Common myeloid progenitor, CD34-positive (primary cell): ENCODE measurements around the gene SPAG6.

Experiments used
- CTCF ChIA-PET: fragments of 350-600 bp; sonication (Branson Sonifier 250); formaldehyde crosslinking; loops from one replicate; lab custom pipeline; 2021; ENCODE audit warnings: antibody characterized with exemption; lab: Charles Lee
- POLR2A ChIA-PET: fragments of 350-600 bp; sonication (Branson Sonifier 250); formaldehyde crosslinking; loops from one replicate; lab custom pipeline; 2021; ENCODE audit warnings: antibody characterized with exemption; lab: Charles Lee
- DNase-seq, 3 donors: peaks; one replicate each; pipeline versions ENCODE4 v3.0.0 to v3.0.0-alpha.2; 2013
- H3K27ac ChIP-seq, 2 experiments: 1 replicate in 1 of 2; 2 replicates in 1 of 2; pipeline ENCODE4 v1.7.0; 2013; ENCODE audit warnings: inconsistent platforms in 2 of 2, low read length in 2 of 2, mild to moderate bottlenecking in 2 of 2, low read depth in 1 of 2, moderate library complexity in 1 of 2; ENCODE audit not compliant: severe bottlenecking in 2 of 2, insufficient read depth in 1 of 2, poor library complexity in 1 of 2
- H3K27me3 ChIP-seq, 5 experiments: replicated peaks in 2 of 5; 1 replicate in 3 of 5; 2 replicates in 2 of 5; pipeline versions ENCODE4 v1.6.1 to v1.7.0; 2013; ENCODE audit warnings: low read length in 4 of 5, mild to moderate bottlenecking in 2 of 5, moderate library complexity in 2 of 5, inconsistent platforms in 1 of 5; ENCODE audit not compliant: insufficient read depth in 5 of 5, control insufficient read depth in 4 of 5
- H3K36me3 ChIP-seq, 4 experiments: 1 replicate in 2 of 4; 2 replicates in 2 of 4; pipeline versions ENCODE4 v1.6.1 to v1.7.0; 2013; ENCODE audit warnings: low read length in 3 of 4, control low read depth in 1 of 4, mild to moderate bottlenecking in 1 of 4; ENCODE audit not compliant: control insufficient read depth in 4 of 4, insufficient read depth in 4 of 4
- H3K4me1 ChIP-seq, 4 experiments: 1 replicate in 3 of 4; 2 replicates in 1 of 4; pipeline versions ENCODE4 v1.6.1 to v1.7.1; 2013; ENCODE audit warnings: low read length in 3 of 4, mild to moderate bottlenecking in 3 of 4, control low read depth in 1 of 4, inconsistent platforms in 1 of 4, moderate library complexity in 1 of 4; ENCODE audit not compliant: control insufficient read depth in 4 of 4, insufficient read depth in 4 of 4; ENCODE audit errors: control extremely low read depth in 1 of 4
- H3K4me3 ChIP-seq, 7 experiments: 1 replicate in 4 of 7; 2 replicates in 3 of 7; pipeline versions ENCODE4 v1.5.1 to v1.7.0; 2013; ENCODE audit warnings: mild to moderate bottlenecking in 7 of 7, low read length in 6 of 7, moderate library complexity in 6 of 7, inconsistent platforms in 2 of 7, low read depth in 2 of 7, control low read depth in 1 of 7; ENCODE audit not compliant: insufficient read depth in 4 of 7, control insufficient read depth in 1 of 7; ENCODE audit errors: extremely low read depth in 1 of 7
- H3K9me3 ChIP-seq, 5 experiments: 1 replicate in 4 of 5; 2 replicates in 1 of 5; pipeline versions ENCODE4 v1.6.1 to v1.7.1; 2013; ENCODE audit warnings: low read length in 4 of 5, mild to moderate bottlenecking in 2 of 5, inconsistent platforms in 1 of 5, low read depth in 1 of 5, moderate library complexity in 1 of 5; ENCODE audit not compliant: control insufficient read depth in 4 of 5, insufficient read depth in 2 of 5; ENCODE audit errors: control extremely low read depth in 1 of 5
- WGBS: methylation state at CpG from one replicate; pipeline ENCODE4 v1.1.5; 2013; ENCODE audit not compliant: insufficient coverage; 5-methylcytosine and 5-hydroxymethylcytosine counted together

SPAG6 gene

DNA sequence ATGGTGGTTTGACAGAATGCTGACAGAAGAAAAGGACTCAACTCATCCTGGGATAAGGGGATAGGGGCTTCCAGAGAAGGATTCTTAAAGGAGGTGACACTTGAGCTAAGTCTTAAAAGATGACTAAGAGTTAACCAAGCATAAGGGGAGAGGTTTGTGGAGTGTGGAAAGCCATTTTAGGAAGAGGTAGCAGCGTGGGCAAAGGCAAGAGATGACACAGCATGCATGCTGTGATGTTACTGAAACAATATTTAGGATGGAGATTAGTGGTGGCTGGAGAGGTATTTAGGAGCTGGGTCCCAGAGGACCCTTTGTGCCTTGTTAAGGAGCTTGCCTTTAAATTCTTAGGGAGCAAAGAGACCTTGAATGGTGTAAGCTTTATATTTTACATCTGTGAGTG, 65.1 kb downstream of the SPAG6 start:
- no peaks in the 10 kb centered on the region for H3K36me3 ChIP-seq
- H3K4me1 ChIP-seq: no peaks in the 10 kb centered on the region
- no peak for DNase-seq
- ChIA-PET POLR2A (no interaction called here), CTCF (interaction anchor here (0.9 kb wide), 1 partner anchor 9 kb away, joined by 3 read pairs; no protein-coding TSS in a partner anchor)
- no peaks in the 10 kb centered on the region for H3K27me3 ChIP-seq
- no peak overlapping the region for H3K27ac ChIP-seq
- H3K4me3 ChIP-seq: no peak overlapping the region
- no peaks in the 10 kb centered on the region for H3K9me3 ChIP-seq
- WGBS: 22% methylated on average over 1 of the region's 1 CpG

DNA sequence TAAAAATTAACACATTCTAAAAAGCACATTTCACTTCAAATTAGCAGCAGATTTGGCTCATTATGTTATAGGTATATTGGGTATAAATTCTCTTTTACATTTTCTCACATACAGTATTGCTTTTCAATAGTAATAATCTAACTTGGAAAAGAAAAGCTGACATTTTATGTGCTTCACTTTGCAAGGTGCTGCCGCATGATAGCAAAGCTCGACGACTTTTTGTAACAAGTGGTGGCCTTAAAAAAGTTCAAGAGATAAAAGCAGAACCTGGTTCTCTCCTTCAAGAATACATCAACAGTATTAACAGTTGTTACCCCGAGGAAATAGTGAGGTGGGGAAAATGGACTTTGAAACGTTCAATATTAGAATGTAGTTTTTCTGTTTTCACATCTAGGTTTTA, 65.5 kb downstream of the SPAG6 start:
- no peaks in the 10 kb centered on the region for H3K4me1 ChIP-seq
- H3K36me3 ChIP-seq: no peaks in the 10 kb centered on the region
- H3K4me3 ChIP-seq: no peak overlapping the region
- CTCF ChIA-PET: interaction anchor here (0.9 kb wide), 1 partner anchor 9 kb away, joined by 3 read pairs; no protein-coding TSS in a partner anchor
- H3K27ac ChIP-seq: no peak overlapping the region
- WGBS: 87% methylated on average over 3 of the region's 5 CpGs
- no peaks in the 10 kb centered on the region for H3K9me3 ChIP-seq
- H3K27me3 ChIP-seq: no peaks in the 10 kb centered on the region
- POLR2A ChIA-PET: no interaction called here
- no peak for DNase-seq

- no peak overlapping the region for H3K27ac ChIP-seq
- POLR2A ChIA-PET: no interaction called here
- no peaks in the 10 kb centered on the region for H3K27me3 ChIP-seq
- H3K4me3 ChIP-seq: no peak overlapping the region
- DNase-seq: no peak
- no peaks in the 10 kb centered on the region for H3K36me3 ChIP-seq
- CTCF ChIA-PET: no interaction called here
- H3K4me1 ChIP-seq: no peaks in the 10 kb centered on the region
- no CpG with 5 or more reads among the region's 3 CpGs for WGBS
- no peaks in the 10 kb centered on the region for H3K9me3 ChIP-seq
Observed at GRCh38 chr10:22414146-22414545, 68.8 kb downstream of the SPAG6 start.

DNA sequence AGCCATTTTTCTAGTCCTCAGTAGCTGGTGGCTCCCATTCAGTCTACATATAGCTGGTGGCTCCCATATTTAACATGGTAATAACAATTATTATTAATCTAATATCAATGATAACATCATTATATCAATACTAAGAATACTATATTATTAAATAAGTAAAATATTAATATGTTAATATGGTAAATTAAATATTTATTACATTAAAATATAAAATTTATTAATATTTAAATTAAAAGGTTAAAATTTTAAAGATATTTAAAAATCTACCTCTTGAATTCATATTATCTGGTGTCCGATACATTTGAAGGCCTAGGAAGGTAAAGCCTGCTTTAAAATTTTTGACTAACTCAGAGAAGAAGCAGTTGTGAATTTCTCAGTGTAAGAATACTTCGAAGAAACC, 69.8 kb downstream of the SPAG6 start:
- H3K36me3 ChIP-seq: no peaks in the 10 kb centered on the region
- H3K4me1 ChIP-seq: no peaks in the 10 kb centered on the region
- WGBS: no CpG with 5 or more reads among the region's 2 CpGs
- no peak for DNase-seq
- H3K27ac ChIP-seq: no peak overlapping the region
- CTCF ChIA-PET: interaction anchor here (1.4 kb wide), 1 partner anchor 422 kb away, joined by 6 read pairs; no protein-coding TSS in a partner anchor
- no peak overlapping the region for H3K4me3 ChIP-seq
- POLR2A ChIA-PET: no interaction called here
- H3K27me3 ChIP-seq: no peaks in the 10 kb centered on the region
- no peaks in the 10 kb centered on the region for H3K9me3 ChIP-seq

GRCh38 chr10:22417736-22418268, 72.5 kb downstream of the SPAG6 start:
- 90% methylated on average over 1 of the region's 3 CpGs for WGBS
- Histone ChIP-seq H3K27me3 (no peaks in the 10 kb centered on the region), H3K36me3 (no peaks in the 10 kb centered on the region), H3K4me1 (peaks cover 0 to 2% (median 0%) of the 10 kb centered on the region in 4 experiments), H3K27ac (no peak overlapping the region), H3K9me3 (no peaks in the 10 kb centered on the region), H3K4me3 (no peak overlapping the region)
- POLR2A ChIA-PET: no interaction called here
- DNase-seq: no peak
- CTCF ChIA-PET: interaction anchor here (0.9 kb wide), 1 partner anchor 77 kb away, joined by 5 read pairs; no protein-coding TSS in a partner anchor

DNA sequence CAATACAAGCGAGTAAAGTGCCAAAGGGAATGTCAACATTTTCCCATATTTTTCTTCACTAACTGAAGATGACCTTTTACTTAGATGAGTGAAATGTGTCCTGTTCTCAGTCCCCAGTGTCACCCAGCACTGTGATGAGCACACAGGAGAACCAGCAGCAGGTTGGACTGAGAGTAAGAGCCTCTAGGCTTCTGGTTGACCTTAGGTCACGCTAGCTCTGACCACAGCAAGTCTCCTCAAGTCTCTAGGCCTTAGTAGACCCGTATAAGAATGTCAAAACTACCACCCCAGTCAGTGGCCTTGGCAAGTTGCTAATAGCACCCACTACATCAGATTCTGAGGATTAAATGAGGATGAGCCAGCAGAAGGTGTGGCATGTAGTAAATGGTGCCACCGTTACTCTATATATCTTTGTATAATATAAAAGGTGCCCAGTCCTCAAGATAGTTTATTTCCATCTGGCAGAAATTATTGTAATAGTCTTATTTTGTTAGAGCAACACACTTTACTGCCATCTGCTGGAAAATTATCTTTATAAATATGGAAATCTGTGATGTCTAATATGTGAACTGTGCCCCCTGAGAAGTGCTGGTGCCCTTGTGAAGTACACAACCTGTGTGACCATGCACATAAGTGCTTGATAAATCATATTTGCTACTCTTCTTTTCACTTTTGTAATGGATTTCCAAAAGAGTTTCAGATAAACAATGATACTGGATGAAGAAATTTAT, 75.7 kb downstream of the SPAG6 start:
- H3K27ac ChIP-seq: no peak overlapping the region
- CTCF ChIA-PET: interaction anchor here (1.6 kb wide), 1 partner anchor 47 kb away, joined by 3 read pairs; no protein-coding TSS in a partner anchor
- POLR2A ChIA-PET: no interaction called here
- H3K9me3 ChIP-seq: no peaks in the 10 kb centered on the region
- DNase-seq: peak; percentile 57 to 80 (median 79)
- H3K36me3 ChIP-seq: no peaks in the 10 kb centered on the region
- WGBS: 90% methylated on average over 2 of the region's 4 CpGs
- no peaks in the 10 kb centered on the region for H3K27me3 ChIP-seq
- no peak overlapping the region for H3K4me3 ChIP-seq
- H3K4me1 ChIP-seq: peaks cover 0 to 8% (median under 1%) of the 10 kb centered on the region in 4 experiments

DNA sequence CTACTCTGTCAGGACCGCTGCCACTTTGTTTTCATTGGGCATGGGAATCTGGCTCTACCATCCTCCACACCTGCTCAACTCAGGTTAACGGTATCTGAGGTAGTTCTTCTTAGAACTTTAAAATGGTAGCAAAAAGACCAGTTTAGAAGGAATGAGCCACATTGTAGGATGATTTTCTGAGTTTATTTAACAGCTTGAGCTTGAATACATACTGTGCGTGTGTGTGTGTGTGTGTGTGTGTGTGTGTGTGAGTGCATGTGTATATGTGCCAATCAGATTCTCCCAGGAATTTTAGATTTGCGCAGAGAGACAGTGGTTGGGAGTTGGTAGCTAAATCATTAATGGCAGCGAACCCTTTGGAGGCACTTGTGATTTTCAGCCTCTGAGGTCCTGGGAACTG, 81.4 kb downstream of the SPAG6 start:
- Histone ChIP-seq H3K27me3 (no peaks in the 10 kb centered on the region), H3K4me3 (no peak overlapping the region), H3K27ac (no peak overlapping the region), H3K4me1 (peaks cover 0 to 8% (median 0%) of the 10 kb centered on the region in 4 experiments), H3K36me3 (no peaks in the 10 kb centered on the region), H3K9me3 (no peaks in the 10 kb centered on the region)
- no peak for DNase-seq
- 92% methylated on average over 2 of the region's 5 CpGs for WGBS
- ChIA-PET CTCF (interaction anchor here (0.6 to 1.9 kb wide), 3 partner anchors 10 to 173 kb away, joined by 3 to 4 read pairs (median 3); no protein-coding TSS in a partner anchor), POLR2A (interaction anchor here (0.6 kb wide), 1 partner anchor 348 kb away, joined by 3 read pairs; no protein-coding TSS in a partner anchor)
